H1 (cell line): ENCODE results near the gene PRELID2. TPM values are rescaled to one million over a fixed set of nuclear protein-coding genes. Genes with fewer than 3 reads are reported as not detected.

ENCODE experiments used
- CTCF ChIA-PET: fragments of 300-600 bp; sonication (Branson Sonifier 250); formaldehyde crosslinking; loops from one replicate; lab custom pipeline; 2021; ENCODE audit not compliant: partially characterized antibody; lab: Charles Lee
- POLR2A ChIA-PET: fragments of 300-600 bp; sonication (Branson Sonifier 250); formaldehyde crosslinking; loops from one replicate; lab custom pipeline; 2021; ENCODE audit warnings: inconsistent platforms; ENCODE audit not compliant: partially characterized antibody; lab: Charles Lee
- DNase-seq, 2 experiments: peaks; one replicate each; pipeline versions ENCODE4 v3.0.0 to v3.0.0-alpha.2; 2010 to 2022; ENCODE audit warnings: low spot score in 2 of 2, low read depth in 1 of 2, mixed read lengths in 1 of 2
- FAIRE-seq: peaks from 2 replicates; lab custom pipeline; 2011; peaks lifted over from hg19 to GRCh38; lab: Jason Lieb, UNC
- H2AFZ ChIP-seq: 2 replicates; pipeline ENCODE4 v1.8.1; 2012; ENCODE audit warnings: low read length, inconsistent platforms
- H2AK5ac ChIP-seq: 2 replicates; pipeline ENCODE4 v1.6.1; 2013; ENCODE audit warnings: low read depth, low read length
- H2BK120ac ChIP-seq: replicated peaks from 2 replicates; pipeline ENCODE3; 2013; ENCODE audit warnings: low read depth, low read length, inconsistent platforms
- H2BK12ac ChIP-seq: 2 replicates; pipeline ENCODE4 v1.6.1; 2013; ENCODE audit warnings: low read depth, low read length
- H2BK15ac ChIP-seq: 2 replicates; pipeline ENCODE4 v1.6.1; 2013; ENCODE audit warnings: low read length
- H2BK20ac ChIP-seq: 2 replicates; pipeline ENCODE4 v1.6.1; 2013; ENCODE audit warnings: low read length
- H2BK5ac ChIP-seq: 2 replicates; pipeline ENCODE4 v1.6.1; 2013; ENCODE audit warnings: low read depth, low read length
- H3K14ac ChIP-seq: 2 replicates; pipeline ENCODE4 v1.6.1; 2013; ENCODE audit warnings: inconsistent platforms; ENCODE audit not compliant: insufficient read length
- H3K18ac ChIP-seq: 2 replicates; pipeline ENCODE4 v1.6.1; 2013; ENCODE audit warnings: low read length; ENCODE audit errors: extremely low read depth
- H3K23ac ChIP-seq: 2 replicates; pipeline ENCODE4 v1.6.1; 2013; ENCODE audit warnings: inconsistent platforms; ENCODE audit not compliant: insufficient read length
- H3K23me2 ChIP-seq: 2 replicates; pipeline ENCODE4 v1.6.1; 2013; ENCODE audit warnings: low read depth, low read length
- H3K27ac ChIP-seq: 2 replicates; pipeline ENCODE4 v1.6.1; 2011; ENCODE audit warnings: low read depth, low read length, inconsistent platforms
- H3K27me3 ChIP-seq, 4 experiments: replicated peaks in 1 of 4; 1 replicate in 1 of 4; 2 replicates in 3 of 4; pipeline versions ENCODE4 v1.6.1 to v1.8.1; 2011 to 2013; ENCODE audit warnings: low read length in 3 of 4, mild to moderate bottlenecking in 3 of 4, inconsistent platforms in 2 of 4, mixed read lengths in 2 of 4, moderate library complexity in 1 of 4; ENCODE audit not compliant: control insufficient read depth in 3 of 4, insufficient read depth in 3 of 4; ENCODE audit errors: extremely low read depth in 1 of 4
- H3K36me3 ChIP-seq, 4 experiments: 2 replicates each; pipeline versions ENCODE4 v1.6.1 to v1.8.1; 2011 to 2013; ENCODE audit warnings: mild to moderate bottlenecking in 4 of 4, low read length in 3 of 4, moderate library complexity in 2 of 4, control low read depth in 1 of 4, inconsistent platforms in 1 of 4; ENCODE audit not compliant: insufficient read depth in 4 of 4, control insufficient read depth in 2 of 4
- H3K4ac ChIP-seq: replicated peaks from 2 replicates; pipeline ENCODE3; 2013; ENCODE audit warnings: low read length, low read depth, mixed read lengths, inconsistent platforms; ENCODE audit not compliant: insufficient read length
- H3K4me1 ChIP-seq, 4 experiments: replicated peaks in 1 of 4; 1 replicate in 1 of 4; 2 replicates in 3 of 4; pipeline versions ENCODE4 v1.6.1 to v1.8.1; 2011 to 2013; ENCODE audit warnings: low read length in 3 of 4, inconsistent platforms in 2 of 4, mixed read lengths in 1 of 4; ENCODE audit not compliant: insufficient read depth in 4 of 4, control insufficient read depth in 3 of 4
- H3K4me2 ChIP-seq, 2 experiments: 2 replicates each; pipeline versions ENCODE4 v1.6.1 to v1.8.1; 2011 to 2013; ENCODE audit warnings: low read depth in 2 of 2, low read length in 2 of 2, control low read depth in 1 of 2, inconsistent platforms in 1 of 2, mild to moderate bottlenecking in 1 of 2; ENCODE audit not compliant: insufficient read depth in 1 of 2
- H3K4me3 ChIP-seq, 4 experiments: fragments of 200-600, 300-600 bp in 1 of 4; sonication (generic), shearing (Covaris generic), sonication (Bioruptor Twin) in 1 of 4; 2 replicates each; pipeline versions ENCODE4 v1.5.1 to v1.8.1; 2011 to 2016; ENCODE audit warnings: low read length in 4 of 4, low read depth in 3 of 4, control low read depth in 2 of 4, inconsistent platforms in 2 of 4, mild to moderate bottlenecking in 2 of 4, mixed read lengths in 1 of 4, moderate library complexity in 1 of 4; ENCODE audit not compliant: insufficient read depth in 2 of 4; ENCODE audit errors: extremely low read depth in 1 of 4
- H3K56ac ChIP-seq: replicated peaks from 2 replicates; pipeline ENCODE3; 2013; ENCODE audit warnings: low read depth, mild to moderate bottlenecking, mixed read lengths, low read length, inconsistent platforms; ENCODE audit not compliant: insufficient read length
- H3K79me1 ChIP-seq: 2 replicates; pipeline ENCODE4 v1.6.1; 2013; ENCODE audit warnings: low read depth, low read length, control low read depth
- H3K79me2 ChIP-seq, 2 experiments: 2 replicates each; pipeline versions ENCODE4 v1.6.1 to v1.8.1; 2012 to 2013; ENCODE audit warnings: low read length in 2 of 2, mild to moderate bottlenecking in 2 of 2, inconsistent platforms in 1 of 2; ENCODE audit not compliant: insufficient read depth in 2 of 2, control insufficient read depth in 1 of 2
- H3K9ac ChIP-seq, 4 experiments: replicated peaks in 1 of 4; 1 replicate in 1 of 4; 2 replicates in 3 of 4; pipeline versions ENCODE4 v1.6.1 to v1.8.1; 2011 to 2013; ENCODE audit warnings: low read depth in 3 of 4, low read length in 3 of 4, control low read depth in 2 of 4, mild to moderate bottlenecking in 2 of 4, moderate library complexity in 2 of 4, inconsistent platforms in 1 of 4; ENCODE audit errors: extremely low read depth in 1 of 4
- H3K9me3 ChIP-seq, 2 experiments: 2 replicates each; pipeline versions ENCODE4 v1.6.1 to v1.8.1; 2012 to 2013; ENCODE audit warnings: mild to moderate bottlenecking in 2 of 2, moderate library complexity in 2 of 2, control low read depth in 1 of 2, inconsistent platforms in 1 of 2, low read depth in 1 of 2, low read length in 1 of 2, mixed read lengths in 1 of 2; ENCODE audit not compliant: insufficient read depth in 2 of 2
- H4K20me1 ChIP-seq, 2 experiments: replicated peaks in 1 of 2; 2 replicates each; pipeline versions ENCODE3 to v1.8.1; 2011 to 2013; ENCODE audit warnings: inconsistent platforms in 2 of 2, low read length in 2 of 2, mild to moderate bottlenecking in 1 of 2; ENCODE audit not compliant: insufficient read depth in 2 of 2, control insufficient read depth in 1 of 2
- H4K5ac ChIP-seq: 2 replicates; pipeline ENCODE4 v1.6.1; 2013; ENCODE audit warnings: low read length, low read depth, mixed read lengths, inconsistent platforms; ENCODE audit not compliant: insufficient read length
- H4K8ac ChIP-seq: 2 replicates; pipeline ENCODE4 v1.8.0; 2013; ENCODE audit warnings: mild to moderate bottlenecking, moderate library complexity, low read length, inconsistent platforms; ENCODE audit not compliant: insufficient read depth; ENCODE audit errors: extremely low read depth
- H4K91ac ChIP-seq: replicated peaks from 2 replicates; pipeline ENCODE3; 2013; ENCODE audit warnings: low read length, mixed read lengths, inconsistent platforms; ENCODE audit not compliant: insufficient read length
- ASH2L ChIP-seq: fragments of 200-600, 300-600 bp; sonication (generic); IDR thresholded peaks from one replicate; pipeline ENCODE4 v1.7.1; 2017; ENCODE audit warnings: low read length
- BACH1 ChIP-seq: IDR thresholded peaks from 2 replicates; pipeline ENCODE4 v1.6.1; 2012; ENCODE audit warnings: low read length, improper control_type of control experiment
- BRCA1 ChIP-seq: IDR thresholded peaks from 2 replicates; pipeline ENCODE4 v1.6.1; 2012; ENCODE audit warnings: low read depth, low read length, improper control_type of control experiment
- HDAC6 ChIP-seq: IDR thresholded peaks from one replicate; pipeline ENCODE4 v1.7.1; 2012; ENCODE audit warnings: low read depth, mild to moderate bottlenecking, inconsistent platforms, low read length, moderate library complexity
- KDM1A ChIP-seq: fragments of 200-600, 300-600 bp; sonication (generic); IDR thresholded peaks from 2 replicates; pipeline ENCODE4 v1.7.1; 2016; ENCODE audit warnings: mild to moderate bottlenecking, low read length, borderline replicate concordance
- KDM5A ChIP-seq: fragments of 200-600 bp; IDR thresholded peaks from 2 replicates; pipeline ENCODE4 v1.7.1; 2012; ENCODE audit warnings: mild to moderate bottlenecking, low read length, inconsistent platforms, mixed read lengths
- PHF8 ChIP-seq: fragments of 200-600 bp; sonication (generic); conservative IDR thresholded peaks from 2 replicates; pipeline ENCODE4 v1.7.1; 2012; ENCODE audit warnings: low read depth, mild to moderate bottlenecking, inconsistent platforms, low read length, moderate library complexity
- TAF7 ChIP-seq: optimal IDR thresholded peaks from 2 replicates; pipeline ENCODE3; 2011; ENCODE audit warnings: low read depth, mild to moderate bottlenecking, inconsistent platforms, low read length, moderate library complexity, borderline replicate concordance
- WGBS, 2 experiments: shearing (Covaris generic) in 1 of 2; methylation state at CpG; one replicate each; pipeline versions ENCODE4 v1.1.6 to v1.1.7; 2013 to 2015; ENCODE audit warnings: low lambda C conversion rate in 2 of 2, mixed read lengths in 2 of 2, inconsistent platforms in 1 of 2, low coverage in 1 of 2, missing lambda C conversion rate in 1 of 2; ENCODE audit not compliant: insufficient replicate concordance in 2 of 2, insufficient coverage in 1 of 2, insufficient read length in 1 of 2; ENCODE audit errors: extremely low coverage in 1 of 2, missing lambda C conversion rate in 1 of 2; 5-methylcytosine and 5-hydroxymethylcytosine counted together
- polyA plus RNA-seq, 7 experiments: library from polyadenylated mRNA; depleted of rRNA in 3 of 7; stranded (reverse) in 5 of 7; unstranded in 2 of 7; fragments of >200 nt in 5 of 7; fragments of 200-250 nt in 2 of 7; gene quantifications; 1 replicate in 5 of 7; 2 replicates in 1 of 7; 4 replicates in 1 of 7; pipeline versions ENCODE4 v1.2.1 to v1.2.3, GENCODE V29; 2011 to 2013; ENCODE audit warnings: missing spikeins in 2 of 7, mixed read lengths in 2 of 7
- total RNA-seq: library from RNA; stranded (reverse); fragmentation: NEBNext Ultra II Directional; extraction: Animal tissue kit (Norgen Biotek cat#: 25700); gene quantifications from 2 replicates; pipeline ENCODE4 v1.2.1, GENCODE V29; 2021
- TF ChIP-seq, protein P1 (sequence below), 3 experiments: IDR thresholded peaks; 1 replicate in 2 of 3; 2 replicates in 1 of 3; pipeline versions ENCODE4 v1.5.1 to v1.6.1; 2011; ENCODE audit warnings: low read length in 3 of 3, mild to moderate bottlenecking in 3 of 3, inconsistent platforms in 2 of 3, low read depth in 1 of 3, moderate library complexity in 1 of 3; ENCODE audit not compliant: insufficient read depth in 1 of 3; ENCODE audit errors: control extremely low read depth in 1 of 3
- TF ChIP-seq, protein P2 (sequence below): IDR thresholded peaks from 2 replicates; pipeline ENCODE4 v1.6.1; 2011; ENCODE audit warnings: low read length, improper control_type of control experiment

PRELID2 gene
- total and polyA plus RNA-seq, 2 of the 8 experiments (the other 6 are each of a cell fraction or from before 2014, with no cell fraction given) = 2.2 to 7.8 TPM

DNA sequence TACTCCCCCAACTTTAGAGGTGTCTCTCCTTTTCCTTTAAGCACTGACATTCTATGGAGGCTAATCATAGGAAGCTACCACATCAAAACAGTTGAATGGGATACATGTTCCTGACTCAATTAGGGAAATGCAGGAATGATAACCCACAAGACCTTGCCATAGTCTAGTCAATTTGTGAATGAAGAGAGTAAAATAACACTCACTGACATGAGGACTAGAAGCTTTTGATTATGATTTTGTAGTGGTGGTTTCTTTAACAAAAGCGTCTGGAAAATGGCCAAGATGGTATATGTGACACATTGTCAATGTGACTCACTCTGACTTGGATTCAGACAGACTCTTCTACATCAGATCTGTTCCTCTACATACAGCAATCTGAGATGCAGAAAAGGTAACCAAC lies 13.7 kb upstream of the PRELID2 start:
- H2BK20ac ChIP-seq = no peak overlapping the region
- no peak overlapping the region for H2BK120ac ChIP-seq
- no peaks in the 10 kb centered on the region for H3K23me2 ChIP-seq
- H4K20me1 ChIP-seq = no peaks in the 10 kb centered on the region
- no peak overlapping the region for H2BK5ac ChIP-seq
- WGBS, 2 experiments = 91% methylated on average over 1 of the region's 1 CpG; no CpG with 5 or more reads in 1 of the 2 experiments
- H3K79me2 ChIP-seq = no peaks in the 10 kb centered on the region
- H3K23ac ChIP-seq = no peak overlapping the region
- H3K4me3 ChIP-seq = no peak overlapping the region
- H3K36me3 ChIP-seq = no peaks in the 10 kb centered on the region
- FAIRE-seq (no peak), DNase-seq (no peak)
- H3K14ac ChIP-seq = no peak overlapping the region
- POLR2A ChIA-PET = no interaction called here
- H2AFZ ChIP-seq = no peak overlapping the region
- no peaks in the 10 kb centered on the region for H3K4me1 ChIP-seq
- no peak overlapping the region for H4K8ac ChIP-seq
- no peak overlapping the region for H2BK15ac ChIP-seq
- no peaks in the 10 kb centered on the region for H3K79me1 ChIP-seq
- H2BK12ac ChIP-seq = no peak overlapping the region
- no peaks in the 10 kb centered on the region for H3K9me3 ChIP-seq
- TF ChIP-seq ASH2L = no peak
- TF ChIP-seq, protein P1, sequence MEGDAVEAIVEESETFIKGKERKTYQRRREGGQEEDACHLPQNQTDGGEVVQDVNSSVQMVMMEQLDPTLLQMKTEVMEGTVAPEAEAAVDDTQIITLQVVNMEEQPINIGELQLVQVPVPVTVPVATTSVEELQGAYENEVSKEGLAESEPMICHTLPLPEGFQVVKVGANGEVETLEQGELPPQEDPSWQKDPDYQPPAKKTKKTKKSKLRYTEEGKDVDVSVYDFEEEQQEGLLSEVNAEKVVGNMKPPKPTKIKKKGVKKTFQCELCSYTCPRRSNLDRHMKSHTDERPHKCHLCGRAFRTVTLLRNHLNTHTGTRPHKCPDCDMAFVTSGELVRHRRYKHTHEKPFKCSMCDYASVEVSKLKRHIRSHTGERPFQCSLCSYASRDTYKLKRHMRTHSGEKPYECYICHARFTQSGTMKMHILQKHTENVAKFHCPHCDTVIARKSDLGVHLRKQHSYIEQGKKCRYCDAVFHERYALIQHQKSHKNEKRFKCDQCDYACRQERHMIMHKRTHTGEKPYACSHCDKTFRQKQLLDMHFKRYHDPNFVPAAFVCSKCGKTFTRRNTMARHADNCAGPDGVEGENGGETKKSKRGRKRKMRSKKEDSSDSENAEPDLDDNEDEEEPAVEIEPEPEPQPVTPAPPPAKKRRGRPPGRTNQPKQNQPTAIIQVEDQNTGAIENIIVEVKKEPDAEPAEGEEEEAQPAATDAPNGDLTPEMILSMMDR (IDR thresholded peaks at IDR 0.05; ENCODE audit: control extremely low read depth in 1 of 3, insufficient read depth in 1 of 3, low read depth in 1 of 3, low read length in 3 of 3) = no peak
- no peak for TF ChIP-seq KDM5A
- TF ChIP-seq TAF7 = no peak
- TF ChIP-seq, protein P2, sequence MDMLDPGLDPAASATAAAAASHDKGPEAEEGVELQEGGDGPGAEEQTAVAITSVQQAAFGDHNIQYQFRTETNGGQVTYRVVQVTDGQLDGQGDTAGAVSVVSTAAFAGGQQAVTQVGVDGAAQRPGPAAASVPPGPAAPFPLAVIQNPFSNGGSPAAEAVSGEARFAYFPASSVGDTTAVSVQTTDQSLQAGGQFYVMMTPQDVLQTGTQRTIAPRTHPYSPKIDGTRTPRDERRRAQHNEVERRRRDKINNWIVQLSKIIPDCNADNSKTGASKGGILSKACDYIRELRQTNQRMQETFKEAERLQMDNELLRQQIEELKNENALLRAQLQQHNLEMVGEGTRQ = no peak
- no peak for TF ChIP-seq BRCA1
- TF ChIP-seq PHF8 = no peak
- no peak for TF ChIP-seq HDAC6
- TF ChIP-seq BACH1 = no peak
- TF ChIP-seq KDM1A = no peak
- CTCF ChIA-PET = interaction anchor here (1.1 to 2.4 kb wide), 2 partner anchors 39 to 204 kb away, joined by 3 to 6 read pairs; no protein-coding TSS in a partner anchor
- H4K5ac ChIP-seq = no peak overlapping the region
- H3K18ac ChIP-seq = no peak overlapping the region
- H3K9ac ChIP-seq = no peak overlapping the region
- H3K27ac ChIP-seq = no peak overlapping the region
- no peaks in the 10 kb centered on the region for H3K27me3 ChIP-seq
- H3K56ac ChIP-seq = no peak overlapping the region
- H3K4ac ChIP-seq = no peak overlapping the region
- H2AK5ac ChIP-seq = no peak overlapping the region
- no peak overlapping the region for H3K4me2 ChIP-seq
- H4K91ac ChIP-seq = no peak overlapping the region
